Activated effector memory CD4-positive, alpha-beta T cell treated with anti-CD3 and anti-CD28 coated beads, Interleukin-2, amount 50 U/mL, for 16 hours (primary cell): ENCODE measurements around the gene IGF2BP2.
"Not testable (repeated sequence)": the region's sequence is repeated elsewhere in the genome, so short reads cannot be mapped to it uniquely, and the experiment has no call there.

ENCODE experiments used
- DNase-seq: peaks from one replicate; pipeline ENCODE4 v3.0.0-alpha.2; 2020

The IGF2BP2 gene

GRCh38 chr3:185657691-185658503 is 166.9 kb downstream of the IGF2BP2 start:
- DNase-seq, result no peak

GRCh38 chr3:185657211-185657610 is 167.6 kb downstream of the IGF2BP2 start:
- DNase-seq, result no peak

GRCh38 chr3:185656321-185656840 is 168.5 kb downstream of the IGF2BP2 start:
- no peak for DNase-seq

- no peak for DNase-seq
Observed at GRCh38 chr3:185655426-185656320, 169.2 kb downstream of the IGF2BP2 start.

- DNase-seq, result no peak
Observed at GRCh38 chr3:185654758-185655145, 170.1 kb downstream of the IGF2BP2 start.

GRCh38 chr3:185653949-185654757 is 170.7 kb downstream of the IGF2BP2 start:
- no peak for DNase-seq

- DNase-seq, result no peak
Observed at GRCh38 chr3:185651971-185652370, 172.9 kb downstream of the IGF2BP2 start.

- no peak for DNase-seq
Observed at GRCh38 chr3:185649414-185649813, 175.4 kb downstream of the IGF2BP2 start.

GRCh38 chr3:185648396-185648795 is 176.4 kb downstream of the IGF2BP2 start:
- no peak for DNase-seq

GRCh38 chr3:185647880-185648210 is 177.0 kb downstream of the IGF2BP2 start:
- no peak for DNase-seq

GRCh38 chr3:185647134-185647879 is 177.5 kb downstream of the IGF2BP2 start:
- no peak for DNase-seq

- DNase-seq, result no peak
Observed at GRCh38 chr3:185646382-185647133, 178.3 kb downstream of the IGF2BP2 start.

GRCh38 chr3:185645596-185646381 is 179.1 kb downstream of the IGF2BP2 start:
- DNase-seq, result no peak

- not testable (repeated sequence) for DNase-seq
Observed at GRCh38 chr3:185645191-185645590, 179.7 kb downstream of the IGF2BP2 start.

- no peak for DNase-seq
Observed at GRCh38 chr3:185640308-185640707, 184.5 kb downstream of the IGF2BP2 start.

GRCh38 chr3:185639632-185640206 is 185.1 kb downstream of the IGF2BP2 start:
- no peak for DNase-seq

GRCh38 chr3:185638651-185639050 is 186.2 kb downstream of the IGF2BP2 start:
- not testable (repeated sequence) for DNase-seq

GRCh38 chr3:185637388-185637787 is 187.5 kb downstream of the IGF2BP2 start:
- DNase-seq, result no peak

GRCh38 chr3:185632996-185633395 is 191.8 kb downstream of the IGF2BP2 start:
- no peak for DNase-seq
